ENCODE results near the gene L3MBTL2. TPM values are rescaled to one million over a fixed set of nuclear protein-coding genes. Genes with fewer than 3 reads are reported as not detected.

The L3MBTL2 gene
- total RNA-seq, 1 experiment from 2014 or later, result 33.6 TPM

DNA sequence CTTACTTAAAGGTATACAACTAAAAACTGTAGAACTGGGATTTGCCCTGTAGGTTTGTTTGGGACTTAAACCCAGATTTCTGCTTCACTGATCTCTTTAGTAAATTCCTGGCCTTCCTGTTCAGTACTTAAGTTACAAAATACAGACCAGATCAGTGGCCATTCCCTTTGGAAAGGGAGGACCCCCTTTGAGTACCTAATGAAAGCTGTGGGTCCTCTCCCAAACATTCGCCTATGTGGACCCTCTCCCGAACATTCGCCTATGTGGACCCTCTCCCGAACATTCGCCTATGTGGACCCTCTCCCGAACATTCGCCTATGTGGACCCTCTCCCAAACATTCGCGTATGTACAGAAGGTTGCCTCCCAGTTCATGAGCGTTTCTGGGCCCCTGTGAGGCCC lies 10.3 kb downstream of the L3MBTL2 start:
- no peak overlapping the region for H2AK5ac ChIP-seq (ENCODE audit: insufficient read length, low read length)
- 0 out of 2 replicates have a peak, but pooled peaks cover 3% of the 10 kb centered on the region for H3K4me1 ChIP-seq (ENCODE audit: insufficient read depth, low read length)
- peaks cover 16 to 17% of the 10 kb centered on the region in 2 experiments for H3K4me1 Mint-ChIP-seq
- no peak overlapping the region for H3T11ph ChIP-seq (ENCODE audit: low read length)
- no peak overlapping the region for H3K27ac Mint-ChIP-seq
- no peaks in the 10 kb centered on the region for H3K79me1 ChIP-seq (ENCODE audit: insufficient read depth, low read depth, low read length, poor library complexity, severe bottlenecking)
- no peaks in the 10 kb centered on the region for H3K27me3 ChIP-seq (ENCODE audit: insufficient read depth, low read length)
- no peak overlapping the region for H2BK5ac ChIP-seq (ENCODE audit: insufficient read length, low read length)
- no peaks in the 10 kb centered on the region for H3K23me2 ChIP-seq (ENCODE audit: insufficient read length, low read depth, low read length, poor library complexity, severe bottlenecking)
- WGBS (ENCODE audit: extremely low coverage, insufficient read length, low lambda C conversion rate), result no CpG with 5 or more reads among the region's 10 CpGs
- H2AFZ ChIP-seq (ENCODE audit: low read length), result no peak overlapping the region
- TF ChIP-seq, protein P1, sequence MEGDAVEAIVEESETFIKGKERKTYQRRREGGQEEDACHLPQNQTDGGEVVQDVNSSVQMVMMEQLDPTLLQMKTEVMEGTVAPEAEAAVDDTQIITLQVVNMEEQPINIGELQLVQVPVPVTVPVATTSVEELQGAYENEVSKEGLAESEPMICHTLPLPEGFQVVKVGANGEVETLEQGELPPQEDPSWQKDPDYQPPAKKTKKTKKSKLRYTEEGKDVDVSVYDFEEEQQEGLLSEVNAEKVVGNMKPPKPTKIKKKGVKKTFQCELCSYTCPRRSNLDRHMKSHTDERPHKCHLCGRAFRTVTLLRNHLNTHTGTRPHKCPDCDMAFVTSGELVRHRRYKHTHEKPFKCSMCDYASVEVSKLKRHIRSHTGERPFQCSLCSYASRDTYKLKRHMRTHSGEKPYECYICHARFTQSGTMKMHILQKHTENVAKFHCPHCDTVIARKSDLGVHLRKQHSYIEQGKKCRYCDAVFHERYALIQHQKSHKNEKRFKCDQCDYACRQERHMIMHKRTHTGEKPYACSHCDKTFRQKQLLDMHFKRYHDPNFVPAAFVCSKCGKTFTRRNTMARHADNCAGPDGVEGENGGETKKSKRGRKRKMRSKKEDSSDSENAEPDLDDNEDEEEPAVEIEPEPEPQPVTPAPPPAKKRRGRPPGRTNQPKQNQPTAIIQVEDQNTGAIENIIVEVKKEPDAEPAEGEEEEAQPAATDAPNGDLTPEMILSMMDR (conservative IDR thresholded peaks at IDR 0.05), result no peak
- no peak overlapping the region for H4K91ac ChIP-seq (ENCODE audit: insufficient read length, low read depth, low read length)
- no peak overlapping the region for H3K14ac ChIP-seq (ENCODE audit: insufficient read depth, low read length)
- peaks cover 44 to 76% (median 72%) of the 10 kb centered on the region in 3 experiments for H3K36me3 Mint-ChIP-seq (ENCODE audit: insufficient read depth in 1 of 3, low read depth in 3 of 3)
- H3K4me2 ChIP-seq (ENCODE audit: insufficient read depth, insufficient read length, low read length), result no peak overlapping the region
- no peak overlapping the region for H2BK15ac ChIP-seq (ENCODE audit: low read depth, low read length)
- no peak overlapping the region for H3K4me3 Mint-ChIP-seq
- H3K23ac ChIP-seq (ENCODE audit: insufficient read length, low read depth, low read length), result no peak overlapping the region
- H4K8ac ChIP-seq (replicated peaks; ENCODE audit: insufficient read length, low read depth, low read length), result no peak overlapping the region
- no peak overlapping the region for H3K18ac ChIP-seq (ENCODE audit: insufficient read length, low read depth, low read length)
- H3K79me2 ChIP-seq (ENCODE audit: insufficient read depth, low read length), result no peaks in the 10 kb centered on the region
- H3K27me3 Mint-ChIP-seq (ENCODE audit: low read depth), result no peaks in the 10 kb centered on the region
- H3K9me3 Mint-ChIP-seq, result peaks cover 8 to 12% of the 10 kb centered on the region in 2 experiments
- DNase-seq, result no peak
- H2BK12ac ChIP-seq (ENCODE audit: insufficient read length, low read depth, low read length), result no peak overlapping the region
- no peak overlapping the region for H4K5ac ChIP-seq (ENCODE audit: insufficient read length, low read depth, low read length)
- no peak overlapping the region for H2BK120ac ChIP-seq (ENCODE audit: low read depth, low read length, poor library complexity, severe bottlenecking)
- no peaks in the 10 kb centered on the region for H3K9me3 ChIP-seq (ENCODE audit: control insufficient read depth, low read depth, low read length)
- H3K27ac ChIP-seq (ENCODE audit: insufficient read length, low read depth, low read length), result no peak overlapping the region
- no peak overlapping the region for H3K9ac ChIP-seq (ENCODE audit: extremely low read depth, insufficient read length, low read length)
- no peak overlapping the region for H2BK20ac ChIP-seq (ENCODE audit: low read depth, low read length, poor library complexity, severe bottlenecking)
- H3K56ac ChIP-seq (ENCODE audit: insufficient read length, low read depth, low read length), result no peak overlapping the region
- no peak overlapping the region for H3K4ac ChIP-seq (ENCODE audit: low read depth, low read length)
- no peaks in the 10 kb centered on the region for H4K20me1 ChIP-seq (ENCODE audit: control insufficient read depth, insufficient read depth, insufficient read length)
